ENCODE results near the gene KDF1.

KDF1 gene

DNA sequence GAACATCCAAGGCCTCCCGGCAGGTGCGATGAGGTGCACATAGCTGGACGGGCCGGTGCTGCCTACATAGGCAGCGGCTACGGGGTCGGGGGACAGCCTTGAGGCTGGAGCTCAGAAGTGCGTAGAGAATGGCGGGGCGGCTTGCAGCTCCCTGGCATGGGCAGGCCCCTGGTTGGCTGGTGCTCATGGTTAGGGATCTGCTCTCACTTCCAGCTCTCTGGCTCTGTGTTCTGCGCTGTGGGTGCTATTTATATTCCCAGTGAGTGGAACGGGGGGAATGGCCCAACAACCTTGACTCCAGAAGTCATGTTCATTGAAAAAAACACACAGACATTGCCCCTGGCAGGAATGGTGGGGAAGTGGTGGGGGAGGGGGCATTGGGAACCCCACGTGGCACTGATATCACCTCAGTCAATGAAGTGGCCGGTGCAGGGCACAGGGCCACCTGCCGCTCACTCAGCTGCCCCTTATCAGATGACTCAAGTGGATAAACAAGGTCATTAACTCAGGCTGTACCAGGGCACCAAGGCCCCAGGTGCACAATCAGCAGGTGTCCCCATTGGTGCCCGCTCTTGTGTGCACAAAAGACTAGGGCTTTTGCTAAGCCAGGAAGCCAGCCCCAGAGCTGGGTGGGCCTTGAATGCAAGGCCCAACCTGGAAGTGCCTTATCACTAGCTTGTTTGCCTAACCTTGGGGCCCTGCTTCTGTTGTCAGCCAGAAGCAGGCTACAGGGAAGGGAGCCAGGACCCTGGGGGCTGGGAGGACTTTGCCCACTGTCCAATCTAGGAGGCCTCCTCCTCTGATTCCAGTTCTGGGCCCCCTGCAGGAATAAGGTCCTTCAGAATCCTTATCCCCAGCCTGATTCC, 46.3 kb downstream of the KDF1 start, which contains the start of gene NR0B2:
NR0B2 (minus strand) TSS at position 222 of the 866 bp plus-strand sequence; CDS start at position 187, 35 bp downstream.
- no peak for DNase-seq

- DNase-seq = no peak
These were observed 46.9 kb downstream of the KDF1 start for GRCh38 chr1:26913389-26913753.

DNA sequence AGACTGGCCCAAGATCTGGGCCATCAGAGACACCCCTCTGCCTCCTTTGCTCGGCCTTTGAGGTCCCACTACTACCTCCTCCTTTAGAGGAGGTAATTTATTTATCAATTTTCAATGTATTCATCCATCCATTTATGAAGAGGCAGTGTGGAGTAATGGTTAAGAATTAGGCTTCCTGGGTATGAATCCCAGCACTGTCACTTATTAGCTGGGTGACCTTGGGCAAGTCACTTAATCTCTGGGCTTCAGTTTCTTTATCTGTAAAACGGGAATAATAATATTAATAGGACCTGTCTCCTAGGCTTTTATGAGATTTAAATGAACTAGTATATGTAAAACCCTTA, 48.1 kb downstream of the KDF1 start:
- no peak for DNase-seq

GRCh38 chr1:26911399-26912146, 48.7 kb downstream of the KDF1 start:
- DNase-seq = no peak

DNA sequence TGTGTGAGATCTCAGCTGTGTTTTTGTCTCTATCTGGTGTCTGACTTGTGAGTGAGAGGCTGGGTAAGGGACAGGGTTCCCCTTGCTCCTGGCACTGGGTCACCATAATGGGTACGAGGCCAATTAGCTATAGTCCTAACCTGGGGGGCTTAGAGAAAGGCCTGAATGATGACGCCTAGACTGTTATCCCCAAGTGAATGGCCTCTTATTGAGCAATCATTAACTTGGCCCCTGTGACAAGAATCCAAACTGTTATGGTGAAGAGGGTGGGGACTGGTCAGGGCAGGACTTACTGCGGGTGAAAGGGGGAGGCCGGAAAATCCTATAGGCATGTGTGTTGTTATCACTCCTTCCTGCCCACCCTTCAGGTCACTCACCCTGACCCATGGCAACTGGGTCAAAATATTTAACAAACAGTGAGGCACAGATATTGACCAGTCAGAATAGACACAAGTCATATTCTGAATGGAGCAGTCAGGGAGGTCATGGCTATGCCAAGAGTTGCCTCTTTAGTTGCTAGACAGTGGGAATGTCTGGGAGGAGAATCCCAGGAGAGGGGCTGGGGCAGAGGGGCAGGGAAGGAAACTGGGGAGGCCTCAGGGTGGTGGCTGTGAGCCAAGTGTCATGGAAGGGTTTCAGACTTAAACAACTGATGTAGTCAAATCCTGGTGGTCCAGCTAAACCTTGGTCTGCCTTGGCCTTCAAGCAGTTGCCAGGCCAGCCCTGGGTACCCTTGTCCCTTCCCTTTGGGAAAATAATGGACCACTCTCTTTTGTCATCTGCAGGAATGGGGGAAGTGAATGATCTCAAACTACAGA, 49.7 kb downstream of the KDF1 start:
- no peak for DNase-seq

GRCh38 chr1:26909951-26910342, 50.3 kb downstream of the KDF1 start:
- no peak for DNase-seq

- DNase-seq = no peak
These were observed 53.0 kb downstream of the KDF1 start for GRCh38 chr1:26907071-26907917.

DNA sequence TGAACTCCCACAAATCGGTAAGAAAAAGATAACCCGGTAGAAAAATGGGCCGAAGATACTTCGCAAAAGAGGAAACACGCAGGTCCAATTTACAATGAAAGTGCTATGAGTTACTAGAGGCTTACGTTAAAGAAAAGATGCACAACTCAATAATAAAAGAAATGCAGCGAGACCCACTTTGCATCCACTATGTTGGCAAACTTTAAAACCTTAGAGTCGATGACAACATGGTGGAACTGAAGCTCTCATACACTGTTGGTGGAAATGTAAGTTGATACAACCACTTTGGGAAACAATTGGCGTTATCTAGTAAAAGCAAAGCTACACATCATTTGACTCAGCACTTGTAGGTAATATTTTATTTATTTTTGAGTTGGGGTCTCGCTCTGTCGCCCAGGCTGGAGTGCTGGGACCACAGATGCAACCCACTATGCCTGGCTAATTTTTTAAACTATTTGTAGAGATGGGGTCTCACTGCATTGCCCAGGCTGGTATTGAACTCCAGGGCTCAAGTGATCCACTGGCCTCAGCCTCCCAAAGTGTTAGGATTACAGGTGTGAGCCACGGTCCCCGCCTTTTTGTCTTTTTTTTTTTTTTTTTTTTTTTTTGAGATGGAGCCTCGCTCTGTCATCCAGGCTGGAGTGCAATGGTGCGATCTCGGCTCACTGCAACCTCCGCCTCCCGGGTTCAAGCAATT, 59.3 kb downstream of the KDF1 start:
- no peak for DNase-seq

- peak; percentile 92 to 97 for DNase-seq
These were observed 60.1 kb downstream of the KDF1 start, which contains the start of gene GPATCH3 for GRCh38 chr1:26900001-26900814. TSS of gene GPATCH3 (minus strand) at chr1:26900467. CDS start at chr1:26900442, 25 bp downstream.

Measured in NCI-H446 (cell line).